HG03571 (cell line): ENCODE results near the gene SLC39A11.

Experiments
- ATAC-seq: cut with Tn5 transposase; IDR thresholded peaks from one replicate; pipeline ENCODE4 v1.9.1; 2021; ENCODE audit not compliant: unreplicated experiment

Gene SLC39A11

GRCh38 chr17:72702136-72702735 lies 390.3 kb downstream of the SLC39A11 start:
- ATAC-seq, result no peak

DNA sequence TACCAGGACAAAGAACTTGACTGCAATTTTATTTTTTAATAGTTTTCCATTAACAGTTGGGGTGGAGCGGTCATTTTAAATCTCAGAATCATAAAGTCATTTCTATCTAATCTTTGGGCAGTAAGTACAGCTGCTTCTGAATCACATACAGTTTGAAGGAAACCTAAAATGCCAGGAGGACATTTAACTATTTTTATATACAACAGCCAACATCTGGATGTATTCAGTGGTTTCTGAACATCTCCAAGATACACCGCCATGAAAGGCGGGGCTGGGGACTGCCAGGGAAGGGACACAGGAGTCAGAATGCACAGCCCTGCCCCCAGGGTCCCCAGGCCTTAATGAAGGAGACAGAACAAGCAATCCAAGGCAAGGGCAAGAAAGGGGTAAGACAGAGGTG lies 392.3 kb downstream of the SLC39A11 start:
- no peak for ATAC-seq

DNA sequence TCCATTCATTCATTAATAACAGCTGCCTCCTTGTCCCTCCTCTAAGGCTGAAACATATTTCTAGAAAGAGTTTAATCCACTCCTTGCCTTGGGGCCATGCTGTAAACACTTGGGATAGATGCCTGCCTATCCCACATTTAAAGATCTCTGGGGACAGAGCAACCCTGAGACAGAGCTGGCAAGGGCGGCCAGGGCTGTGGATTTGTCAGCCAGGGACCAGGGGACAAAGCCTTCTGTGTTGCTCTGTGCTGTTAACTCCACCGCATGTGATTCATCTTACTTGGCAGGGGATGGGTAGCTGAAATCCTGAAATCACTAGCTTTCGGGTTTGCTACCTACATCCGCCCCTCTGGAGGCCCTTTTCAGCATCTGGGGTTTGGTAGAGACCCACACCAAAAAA lies 392.9 kb downstream of the SLC39A11 start:
- ATAC-seq, result no peak

DNA sequence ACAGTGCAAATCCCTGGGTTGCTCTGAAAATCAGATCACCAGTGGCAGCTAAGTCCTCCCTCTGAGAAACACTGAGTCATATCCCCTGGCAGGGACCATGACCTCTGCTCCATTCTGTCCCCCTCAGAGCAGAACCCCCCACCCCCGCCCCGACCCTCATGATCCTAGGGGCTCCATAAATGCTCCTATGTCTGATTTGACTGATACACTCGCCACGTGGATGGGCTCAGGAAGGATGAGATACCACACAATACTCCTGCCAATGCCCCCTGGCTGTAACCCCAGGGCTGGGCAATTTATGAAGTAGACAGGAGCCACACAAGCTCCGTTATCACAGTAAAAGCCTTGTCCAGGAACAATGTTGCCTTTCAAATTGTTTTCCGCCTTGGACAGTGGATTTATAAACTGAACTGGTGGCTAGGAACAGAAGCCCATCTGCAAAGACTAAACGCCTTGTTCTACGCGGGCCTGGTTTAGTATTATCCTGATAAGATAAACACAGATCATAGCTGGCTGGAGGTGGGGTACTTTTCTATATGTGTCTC lies 394.8 kb downstream of the SLC39A11 start:
- ATAC-seq, result no peak

GRCh38 chr17:72696721-72697120 lies 395.8 kb downstream of the SLC39A11 start:
- no peak for ATAC-seq

GRCh38 chr17:72696156-72696555 lies 396.3 kb downstream of the SLC39A11 start:
- ATAC-seq, result no peak

DNA sequence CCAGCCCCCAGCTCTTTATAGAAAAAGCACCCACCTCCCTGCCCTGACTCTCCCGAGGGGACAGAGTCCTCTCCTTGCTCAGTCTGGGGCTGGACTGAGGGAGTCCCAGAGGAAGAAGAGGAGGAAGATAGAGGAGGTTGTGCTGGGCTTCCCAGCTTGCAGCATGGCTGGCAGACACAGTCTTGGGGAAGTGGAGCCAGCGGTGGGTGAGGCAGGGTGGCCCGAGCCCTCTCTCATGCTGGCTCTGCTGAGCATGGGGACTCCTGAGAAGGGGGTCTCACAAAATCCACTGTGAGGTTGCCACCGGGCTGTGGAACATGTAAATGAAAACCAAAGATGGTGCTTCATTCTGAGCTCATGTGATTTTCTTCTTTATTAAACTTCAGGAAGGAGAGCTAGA lies 398.5 kb downstream of the SLC39A11 start:
- no peak for ATAC-seq

DNA sequence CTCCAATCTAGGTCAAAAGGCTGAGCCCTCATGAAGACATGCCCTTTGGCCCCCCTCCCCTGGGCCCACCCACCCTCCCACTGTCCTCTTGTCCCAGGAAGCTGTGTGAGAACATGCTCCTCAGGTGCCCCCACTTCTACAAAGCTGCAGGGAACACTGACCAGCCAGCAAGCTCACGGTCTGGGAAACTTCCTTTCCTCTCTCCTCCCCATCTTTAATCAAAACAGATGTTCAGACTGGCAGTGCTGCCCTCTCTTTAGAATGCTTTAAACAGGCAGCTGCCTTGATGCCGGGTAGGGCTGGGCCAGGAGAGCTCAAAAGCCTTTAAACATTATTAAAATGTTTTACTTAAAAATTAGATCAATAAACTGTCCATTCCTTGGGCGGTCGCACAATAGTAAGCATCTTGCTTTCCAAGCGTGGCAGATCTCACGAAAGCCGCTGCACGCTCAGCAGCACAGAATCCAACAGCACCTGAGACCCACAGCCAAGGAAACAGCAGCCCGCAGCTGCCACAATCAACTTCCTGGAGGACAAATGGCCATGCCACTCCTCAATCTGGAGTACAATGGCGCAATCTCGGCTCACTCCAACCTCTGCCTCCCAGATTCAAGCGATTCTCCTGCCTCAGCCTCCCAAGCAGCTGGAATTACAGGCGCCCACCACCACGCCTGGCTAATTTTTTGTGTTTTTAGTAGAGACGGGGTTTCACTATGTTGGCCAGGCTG lies 399.2 kb downstream of the SLC39A11 start:
- no peak for ATAC-seq

GRCh38 chr17:72692676-72693075 lies 399.8 kb downstream of the SLC39A11 start:
- no peak for ATAC-seq

DNA sequence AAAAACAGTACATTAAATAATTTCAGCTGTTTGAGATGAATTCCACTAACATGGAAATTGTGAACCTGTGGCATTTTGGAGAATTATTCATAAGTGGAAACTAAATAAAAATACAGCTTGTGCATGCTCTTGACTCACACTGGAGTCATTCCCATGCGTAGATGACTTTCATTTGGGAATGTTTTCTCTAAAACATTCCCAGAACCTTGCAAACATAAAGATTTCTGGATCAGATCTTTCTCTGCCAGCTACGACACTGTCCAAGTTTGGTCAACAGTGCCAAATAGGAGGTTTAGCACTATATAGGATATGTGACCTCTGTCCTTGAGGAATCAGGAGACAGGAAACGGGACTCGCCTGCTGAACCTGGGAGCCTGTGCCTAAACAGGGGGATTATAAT lies 400.9 kb downstream of the SLC39A11 start:
- ATAC-seq, result no peak

- ATAC-seq, result no peak
Measured at GRCh38 chr17:72691017-72691416, 401.5 kb downstream of the SLC39A11 start.

DNA sequence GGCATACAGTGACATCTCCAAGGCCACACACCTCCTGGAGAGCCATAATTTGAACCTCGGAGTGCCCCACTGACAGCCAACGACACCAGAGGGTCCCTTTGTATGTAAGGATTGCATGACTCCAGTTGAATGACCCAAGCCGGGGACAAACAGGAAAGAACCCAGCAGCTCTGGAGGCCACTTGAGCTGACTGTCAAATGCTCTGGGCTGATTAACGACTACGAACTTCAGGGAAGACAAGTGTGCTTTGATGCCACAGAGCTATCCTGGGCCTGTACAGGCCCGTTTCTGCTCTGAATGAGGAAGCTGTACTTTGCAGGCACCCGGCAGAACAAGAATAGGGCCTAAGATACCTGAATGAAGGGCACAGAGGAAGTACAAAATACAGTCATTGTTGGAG lies 404.6 kb downstream of the SLC39A11 start:
- no peak for ATAC-seq

DNA sequence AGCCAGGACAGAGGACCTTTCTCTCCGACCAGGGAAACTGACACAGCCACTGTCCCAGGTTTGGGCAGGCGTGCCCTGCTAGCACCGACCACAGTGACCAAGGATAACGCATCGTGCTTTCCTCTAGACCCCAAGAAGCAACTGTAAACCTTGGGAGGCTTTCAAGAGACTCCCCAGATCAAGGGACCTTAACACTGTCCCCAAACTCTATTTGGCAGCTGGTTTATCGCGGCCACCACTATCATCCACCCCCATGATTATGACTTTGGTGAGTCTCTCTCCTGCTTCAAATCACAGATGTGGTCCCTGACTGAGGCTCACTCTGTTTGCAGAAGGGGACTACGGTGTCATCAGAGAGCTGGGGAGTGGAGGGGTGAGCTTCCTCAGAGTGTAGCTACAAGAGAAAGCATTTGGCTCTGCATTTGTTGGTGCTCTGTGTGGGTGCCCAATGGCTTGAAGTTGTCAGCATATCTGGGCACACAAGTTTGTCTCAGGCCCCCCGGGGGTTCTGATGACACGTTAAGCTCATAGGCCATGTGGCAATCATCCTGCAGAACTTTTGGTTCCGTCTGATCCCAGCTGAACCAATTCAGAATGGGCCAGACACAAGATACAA lies 408.0 kb downstream of the SLC39A11 start:
- no peak for ATAC-seq

- ATAC-seq, result no peak
Measured at GRCh38 chr17:72683506-72684404, 408.7 kb downstream of the SLC39A11 start.

DNA sequence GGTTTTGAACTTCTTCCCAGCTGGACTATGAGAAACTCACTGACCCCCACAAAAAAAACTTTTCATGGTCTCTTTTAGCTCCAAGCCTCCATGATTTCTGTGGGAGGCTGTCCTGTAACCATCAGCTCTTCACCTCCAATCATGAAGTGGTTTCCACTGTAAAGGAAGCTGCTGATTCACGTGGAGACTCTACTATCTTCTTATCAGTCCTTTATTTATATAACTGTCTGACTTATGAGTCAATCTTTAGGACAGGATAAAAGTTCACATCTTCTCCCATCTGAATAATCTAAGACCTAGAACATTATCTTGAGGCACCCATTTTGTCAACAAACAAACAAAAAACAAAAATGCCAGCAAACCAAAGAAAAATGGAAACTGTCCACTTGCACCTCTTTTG lies 409.9 kb downstream of the SLC39A11 start:
- ATAC-seq, result no peak

DNA sequence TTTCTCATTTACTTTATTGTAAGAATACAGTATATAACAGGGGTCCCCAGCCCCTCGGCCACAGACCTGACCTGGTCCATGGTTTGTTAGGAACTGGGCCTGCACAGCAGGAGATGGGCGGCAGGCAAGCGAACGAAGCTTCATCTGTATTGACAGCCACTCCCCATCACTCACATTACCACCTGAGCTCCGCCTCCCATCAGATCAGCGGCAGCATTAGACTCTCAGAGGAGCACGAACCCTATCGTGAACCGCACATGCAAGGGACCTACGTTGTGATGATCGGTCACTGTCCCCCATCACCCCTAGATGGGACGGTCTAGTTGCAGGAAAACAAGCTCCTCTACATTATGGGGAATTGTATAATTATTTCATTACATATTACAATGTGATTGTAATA lies 410.6 kb downstream of the SLC39A11 start:
- no peak for ATAC-seq

- ATAC-seq, result no peak
Measured at GRCh38 chr17:72677714-72678390, 414.6 kb downstream of the SLC39A11 start.

GRCh38 chr17:72677108-72677507 lies 415.4 kb downstream of the SLC39A11 start:
- no peak for ATAC-seq

GRCh38 chr17:72672729-72673128 lies 419.8 kb downstream of the SLC39A11 start:
- ATAC-seq, result no peak

DNA sequence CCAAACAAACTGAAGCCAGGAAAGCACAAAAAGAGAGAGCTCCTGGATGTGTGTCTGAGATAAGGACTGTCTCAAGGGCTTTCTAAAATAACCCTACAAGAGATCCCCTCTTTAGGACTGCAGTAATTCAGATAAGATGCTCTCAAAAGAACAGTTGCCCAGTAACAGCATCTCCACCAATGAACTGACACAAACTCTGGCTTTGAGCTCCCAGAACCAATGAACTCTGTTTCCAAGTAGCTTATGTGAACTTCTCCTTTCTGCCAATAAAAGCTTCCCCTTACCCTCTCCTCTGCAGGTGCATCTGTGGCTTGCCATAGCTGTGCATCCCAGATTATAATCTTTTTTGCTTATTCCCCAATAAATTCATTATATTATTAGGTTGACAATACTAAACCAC lies 421.5 kb downstream of the SLC39A11 start:
- no peak for ATAC-seq
